Measurements from ENCODE around the gene LYVE1.
"Not testable (repeated sequence)": the region's sequence is repeated elsewhere in the genome, so short reads cannot be mapped to it uniquely, and the experiment has no call there.

Gene LYVE1

GRCh38 chr11:10568486-10568941 lies at the start of gene LYVE1:
LYVE1 (minus strand) TSS chr11:10568665; CDS start chr11:10568532, 133 bp downstream.
- DNase-seq (ENCODE audit: low read depth): no peak

GRCh38 chr11:10617551-10617950 lies 49.1 kb upstream of the LYVE1 start:
- no peak for DNase-seq (ENCODE audit: low read depth)

GRCh38 chr11:10611979-10612862 lies 43.8 kb upstream of the LYVE1 start:
- no peak for DNase-seq (ENCODE audit: low read depth)

GRCh38 chr11:10609636-10610035 lies 41.2 kb upstream of the LYVE1 start:
- DNase-seq (ENCODE audit: low read depth): no peak

GRCh38 chr11:10608584-10608983 lies 40.1 kb upstream of the LYVE1 start:
- no peak for DNase-seq (ENCODE audit: low read depth)

GRCh38 chr11:10607462-10608132 lies 39.1 kb upstream of the LYVE1 start:
- DNase-seq (ENCODE audit: low read depth): no peak

GRCh38 chr11:10606536-10607208 lies 38.2 kb upstream of the LYVE1 start:
- DNase-seq (ENCODE audit: low read depth): no peak

GRCh38 chr11:10605941-10606381 lies 37.5 kb upstream of the LYVE1 start:
- DNase-seq (ENCODE audit: low read depth): no peak

GRCh38 chr11:10604798-10605197 lies 36.3 kb upstream of the LYVE1 start:
- DNase-seq (ENCODE audit: low read depth): no peak

GRCh38 chr11:10604340-10604748 lies 35.9 kb upstream of the LYVE1 start:
- DNase-seq (ENCODE audit: low read depth): no peak

GRCh38 chr11:10603721-10604297 lies 35.3 kb upstream of the LYVE1 start:
- DNase-seq (ENCODE audit: low read depth): no peak

- DNase-seq (ENCODE audit: low read depth): no peak
Observed at GRCh38 chr11:10602945-10603344, 34.5 kb upstream of the LYVE1 start.

- DNase-seq (ENCODE audit: low read depth): no peak
Observed at GRCh38 chr11:10602366-10602765, 33.9 kb upstream of the LYVE1 start.

GRCh38 chr11:10601837-10602236 lies 33.4 kb upstream of the LYVE1 start:
- no peak for DNase-seq (ENCODE audit: low read depth)

GRCh38 chr11:10600570-10601248 lies 32.2 kb upstream of the LYVE1 start:
- DNase-seq (ENCODE audit: low read depth): no peak

- DNase-seq (ENCODE audit: low read depth): no peak
Observed at GRCh38 chr11:10599388-10600175, 31.1 kb upstream of the LYVE1 start.

- DNase-seq (ENCODE audit: low read depth): no peak
Observed at GRCh38 chr11:10598816-10599215, 30.4 kb upstream of the LYVE1 start.

- DNase-seq (ENCODE audit: low read depth): no peak
Observed at GRCh38 chr11:10597877-10598351, 29.4 kb upstream of the LYVE1 start.

- DNase-seq (ENCODE audit: low read depth): not testable (repeated sequence)
Observed at GRCh38 chr11:10595840-10596239, 27.4 kb upstream of the LYVE1 start.

GRCh38 chr11:10594407-10594806 lies 25.9 kb upstream of the LYVE1 start:
- DNase-seq (ENCODE audit: low read depth): no peak

GRCh38 chr11:10592331-10592730 lies 23.9 kb upstream of the LYVE1 start:
- DNase-seq (ENCODE audit: low read depth): no peak
